ENCODE data around the gene EFL1.
A peak's percentile ranks its signal among the peaks of the same experiment; 100 is the strongest.
"Not testable (repeated sequence)": the region's sequence is repeated elsewhere in the genome, so short reads cannot be mapped to it uniquely, and the experiment has no call there.

Gene EFL1

GRCh38 chr15:82262422-82263026, at the start of gene EFL1, which contains the start of gene SAXO2:
Gene EFL1 (minus strand): TSS chr15:82262734. CDS start chr15:82261778, 956 bp downstream.
Gene SAXO2 (plus strand): TSS chr15:82262818. CDS start chr15:82262880, 62 bp downstream.
- DNase-seq = peak; percentile 76

- DNase-seq = not testable (repeated sequence)
Measured at GRCh38 chr15:82311321-82311720, 48.8 kb upstream of the EFL1 start.

- no peak for DNase-seq
Measured at GRCh38 chr15:82309802-82310201, 47.3 kb upstream of the EFL1 start.

- DNase-seq = no peak
Measured at GRCh38 chr15:82307714-82308081, 45.2 kb upstream of the EFL1 start.

- DNase-seq = no peak
Measured at GRCh38 chr15:82306791-82307713, 44.5 kb upstream of the EFL1 start.

- DNase-seq = no peak
Measured at GRCh38 chr15:82305621-82306048, 43.1 kb upstream of the EFL1 start.

- no peak for DNase-seq
Measured at GRCh38 chr15:82304778-82305090, 42.2 kb upstream of the EFL1 start.

- no peak for DNase-seq
Measured at GRCh38 chr15:82303956-82304777, 41.6 kb upstream of the EFL1 start.

GRCh38 chr15:82301296-82302016, 38.9 kb upstream of the EFL1 start:
- DNase-seq = no peak

- DNase-seq = no peak
Measured at GRCh38 chr15:82300883-82301282, 38.3 kb upstream of the EFL1 start.

GRCh38 chr15:82300326-82300725, 37.8 kb upstream of the EFL1 start:
- not testable (repeated sequence) for DNase-seq

GRCh38 chr15:82299511-82299914, 37.0 kb upstream of the EFL1 start:
- DNase-seq = not testable (repeated sequence)

GRCh38 chr15:82298520-82298919, 36.0 kb upstream of the EFL1 start:
- no peak for DNase-seq

- DNase-seq = no peak
Measured at GRCh38 chr15:82298032-82298431, 35.5 kb upstream of the EFL1 start.

- no peak for DNase-seq
Measured at GRCh38 chr15:82297546-82297945, 35.0 kb upstream of the EFL1 start.

GRCh38 chr15:82294061-82294690, 31.6 kb upstream of the EFL1 start:
- DNase-seq = no peak

- DNase-seq = no peak
Measured at GRCh38 chr15:82292271-82292670, 29.7 kb upstream of the EFL1 start.

- not testable (repeated sequence) for DNase-seq
Measured at GRCh38 chr15:82288202-82288601, 25.7 kb upstream of the EFL1 start.

GRCh38 chr15:82286475-82286874, 23.9 kb upstream of the EFL1 start:
- not testable (repeated sequence) for DNase-seq

- DNase-seq = not testable (repeated sequence)
Measured at GRCh38 chr15:82284381-82284780, 21.8 kb upstream of the EFL1 start.

GRCh38 chr15:82282386-82282785, 19.9 kb upstream of the EFL1 start:
- not testable (repeated sequence) for DNase-seq

GRCh38 chr15:82281276-82281675, 18.7 kb upstream of the EFL1 start:
- DNase-seq = not testable (repeated sequence)

Data from amniotic stem cell (primary cell).